OCI-LY7 (cell line): ENCODE data around the gene PPP4R1. TPM values are rescaled to one million over a fixed set of nuclear protein-coding genes. Genes with fewer than 3 reads are reported as not detected.
A peak's percentile ranks its signal among the peaks of the same experiment; 100 is the strongest.

Source experiments
- BruUV-seq: library from RNA; stranded (reverse); fragments of 400-500 nt; replicated peaks from 2 replicates; lab custom pipeline; 2021; lab: Mats Ljungman, UMichigan
- CTCF ChIA-PET: fragments of 300-600 bp; sonication (Branson Sonifier 250); formaldehyde crosslinking; loops from one replicate; lab custom pipeline; 2022; ENCODE audit warnings: antibody characterized with exemption; ENCODE audit not compliant: unreplicated experiment; lab: Charles Lee
- POLR2A ChIA-PET: fragments of 300-600 bp; sonication (Branson Sonifier 250); formaldehyde crosslinking; loops from one replicate; lab custom pipeline; 2022; ENCODE audit warnings: antibody characterized with exemption; lab: Charles Lee
- DNase-seq: peaks from one replicate; pipeline ENCODE4 v3.0.0-alpha.2; 2015; ENCODE audit warnings: low spot score
- H2AFZ ChIP-seq: fragments of 200-600 bp; sonication (generic), shearing (Covaris generic); 2 replicates; pipeline ENCODE4 v1.6.1; 2014; ENCODE audit warnings: mild to moderate bottlenecking, antibody characterized with exemption, low read length, moderate library complexity
- H3K27ac ChIP-seq: fragments of 200-600 bp; sonication (generic); 2 replicates; pipeline ENCODE4 v1.5.1; 2014; ENCODE audit warnings: mixed run types, low read depth, mild to moderate bottlenecking, moderate library complexity, low read length, inconsistent platforms; ENCODE audit not compliant: poor library complexity, severe bottlenecking
- H3K36me3 ChIP-seq: fragments of 200-600 bp; sonication (generic); 2 replicates; pipeline ENCODE4 v1.6.1; 2014; ENCODE audit warnings: mild to moderate bottlenecking, antibody characterized with exemption, low read length, moderate library complexity, mixed read lengths; ENCODE audit not compliant: insufficient read depth
- H3K4me1 ChIP-seq: fragments of 200-600 bp; sonication (generic); 2 replicates; pipeline ENCODE4 v1.5.1; 2014; ENCODE audit warnings: mild to moderate bottlenecking, low read length; ENCODE audit not compliant: insufficient read depth, poor library complexity, severe bottlenecking
- H3K4me2 ChIP-seq: fragments of 200-600 bp; sonication (generic); 2 replicates; pipeline ENCODE4 v1.6.1; 2014; ENCODE audit warnings: mild to moderate bottlenecking, low read length
- H3K4me3 ChIP-seq: fragments of 200-600 bp; sonication (generic); 2 replicates; pipeline ENCODE4 v1.5.1; 2014; ENCODE audit warnings: mild to moderate bottlenecking, low read depth, low read length; ENCODE audit not compliant: poor library complexity, severe bottlenecking
- H3K79me2 ChIP-seq: fragments of 200-600 bp; sonication (generic); 2 replicates; pipeline ENCODE4 v1.6.1; 2016; ENCODE audit warnings: low read depth, mild to moderate bottlenecking, low read length, moderate library complexity, mixed read lengths; ENCODE audit not compliant: insufficient read depth
- H3K9me2 ChIP-seq: fragments of 200-600 bp; sonication (generic); 2 replicates; pipeline ENCODE4 v1.6.1; 2016; ENCODE audit warnings: mild to moderate bottlenecking, low read length, mixed read lengths; ENCODE audit not compliant: insufficient read depth
- H3K9me3 ChIP-seq: fragments of 200-600 bp; sonication (generic); 2 replicates; pipeline ENCODE4 v1.6.1; 2014; ENCODE audit warnings: mild to moderate bottlenecking, mixed run types, low read length, mixed read lengths
- H4K20me1 ChIP-seq: fragments of 200-600 bp; sonication (generic); 2 replicates; pipeline ENCODE4 v1.6.1; 2014; ENCODE audit warnings: mild to moderate bottlenecking, antibody characterized with exemption, low read length, moderate library complexity, mixed read lengths; ENCODE audit not compliant: insufficient read depth
- CTCF ChIP-seq: fragments of 200-600 bp; sonication (generic); conservative IDR thresholded peaks from 2 replicates; pipeline ENCODE4 v1.5.1; 2014; ENCODE audit warnings: mild to moderate bottlenecking, antibody characterized with exemption, low read length, moderate library complexity, mixed read lengths
- EZH2phosphoT487 ChIP-seq: fragments of 200-600 bp; sonication (generic); IDR thresholded peaks from 2 replicates; pipeline ENCODE4 v1.6.1; 2018; ENCODE audit warnings: low read depth, borderline replicate concordance, mild to moderate bottlenecking, mixed run types, antibody characterized with exemption, low read length, moderate library complexity, mixed read lengths
- intact Hi-C: fragments of 100-400 bp; cut with micrococcal nuclease; formaldehyde crosslinking; loops from one replicate; pipeline ENCODE4 v1.10.0; 2022; ENCODE audit not compliant: unreplicated experiment
- total RNA-seq, 2 experiments: library from RNA; depleted of rRNA in 1 of 2; stranded (reverse); fragments of >200 nt in 1 of 2; shearing (Covaris generic) in 1 of 2; gene quantifications; 2 replicates each; pipeline ENCODE4 v1.2.3, GENCODE V29; 2014 to 2022

The PPP4R1 gene
- total RNA-seq, 2 experiments from 2014 or later, result 64.9 to 72.4 TPM

- no peak overlapping the region for H3K27ac ChIP-seq
- H3K4me2 ChIP-seq, result no peak overlapping the region
- TF ChIP-seq CTCF, result peak; percentile 88
- TF ChIP-seq EZH2phosphoT487, result no peak
- POLR2A ChIA-PET, result interaction anchor here (0.6 to 1.3 kb wide), 4 partner anchors 14 to 387 kb away, joined by 3 read pairs; no protein-coding TSS in a partner anchor
- no peaks in the 10 kb centered on the region for H3K79me2 ChIP-seq
- peak; percentile 69 for DNase-seq
- no peak overlapping the region for H3K4me3 ChIP-seq
- H3K9me3 ChIP-seq, result no peaks in the 10 kb centered on the region
- intact Hi-C loops, result no loop called here
- CTCF ChIA-PET, result no interaction called here
- no TSS peak for BruUV-seq
- no peaks in the 10 kb centered on the region for H3K9me2 ChIP-seq
- H3K36me3 ChIP-seq, result peaks cover 36% of the 10 kb centered on the region
- no peaks in the 10 kb centered on the region for H3K4me1 ChIP-seq
- H2AFZ ChIP-seq, result no peak overlapping the region
- H4K20me1 ChIP-seq, result no peaks in the 10 kb centered on the region
Observed at GRCh38 chr18:9575558-9575957, 38.8 kb downstream of the PPP4R1 start.

GRCh38 chr18:9574473-9575115 lies 39.8 kb downstream of the PPP4R1 start:
- Histone ChIP-seq H2AFZ (no peak overlapping the region), H3K4me2 (no peak overlapping the region), H3K4me3 (no peak overlapping the region), H3K9me2 (no peaks in the 10 kb centered on the region), H3K27ac (no peak overlapping the region), H3K4me1 (no peaks in the 10 kb centered on the region), H3K9me3 (no peaks in the 10 kb centered on the region), H4K20me1 (no peaks in the 10 kb centered on the region), H3K36me3 (peaks cover 37% of the 10 kb centered on the region), H3K79me2 (no peaks in the 10 kb centered on the region)
- no peak for DNase-seq
- no peak for TF ChIP-seq EZH2phosphoT487
- TF ChIP-seq CTCF, result no peak
- intact Hi-C loops, result no loop called here
- no TSS peak for BruUV-seq
- CTCF ChIA-PET, result no interaction called here
- POLR2A ChIA-PET, result interaction anchor here (0.6 to 1.4 kb wide), 5 partner anchors 13 to 319 kb away, joined by 3 read pairs; no protein-coding TSS in a partner anchor

- Histone ChIP-seq H3K4me2 (no peak overlapping the region), H4K20me1 (no peaks in the 10 kb centered on the region), H3K36me3 (peaks cover 54% of the 10 kb centered on the region), H3K79me2 (no peaks in the 10 kb centered on the region), H2AFZ (no peak overlapping the region), H3K27ac (no peak overlapping the region), H3K9me3 (no peaks in the 10 kb centered on the region), H3K9me2 (no peaks in the 10 kb centered on the region), H3K4me3 (no peak overlapping the region), H3K4me1 (no peaks in the 10 kb centered on the region)
- ChIA-PET POLR2A (no interaction called here), CTCF (no interaction called here)
- TF ChIP-seq EZH2phosphoT487 (no peak), CTCF (no peak)
- intact Hi-C loops, result no loop called here
- BruUV-seq, result no TSS peak
- no peak for DNase-seq
Observed at GRCh38 chr18:9571546-9571945, 42.8 kb downstream of the PPP4R1 start.
